Neuron (in vitro differentiated cells): ENCODE data around the gene HEY2.

Source experiments
- H2AFZ ChIP-seq: one replicate; pipeline ENCODE4 v1.6.1; 2013; ENCODE audit warnings: low read depth, mild to moderate bottlenecking, inconsistent platforms, low read length, moderate library complexity
- H3K27me3 ChIP-seq: one replicate; pipeline ENCODE4 v1.6.1; 2013; ENCODE audit warnings: low read length; ENCODE audit not compliant: insufficient read depth
- H3K36me3 ChIP-seq: one replicate; pipeline ENCODE4 v1.6.1; 2013; ENCODE audit warnings: low read length; ENCODE audit not compliant: insufficient read depth
- H3K4me1 ChIP-seq: one replicate; pipeline ENCODE4 v1.6.1; 2013; ENCODE audit warnings: low read length; ENCODE audit not compliant: insufficient read depth
- H3K4me3 ChIP-seq: 2 replicates; pipeline ENCODE4 v1.5.1; 2013; ENCODE audit warnings: mild to moderate bottlenecking, low read length, moderate library complexity
- H3K9me3 ChIP-seq: one replicate; pipeline ENCODE4 v1.6.1; 2013; ENCODE audit warnings: low read length

Gene HEY2

DNA sequence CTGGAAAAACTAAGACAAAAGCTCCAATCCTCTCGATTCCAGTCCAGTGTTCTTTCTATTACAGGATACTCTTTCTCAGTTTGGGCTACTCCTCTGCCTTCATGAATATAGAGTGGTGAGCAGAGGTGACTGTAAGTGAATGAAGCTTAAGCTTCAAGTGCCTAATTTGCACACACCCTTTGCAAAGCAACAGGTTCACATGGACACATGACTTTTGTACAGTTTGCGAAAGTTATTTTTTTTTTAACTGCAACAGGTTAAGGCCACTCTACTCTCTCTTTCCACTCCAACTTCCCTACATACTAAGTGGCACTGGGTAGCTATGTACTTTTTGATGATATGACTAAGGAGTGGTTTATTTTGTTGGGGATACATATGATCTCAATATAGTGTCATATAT lies 19.4 kb upstream of the HEY2 start:
- peaks cover 27% of the 10 kb centered on the region for H3K27me3 ChIP-seq
- H3K4me3 ChIP-seq = no peak overlapping the region

DNA sequence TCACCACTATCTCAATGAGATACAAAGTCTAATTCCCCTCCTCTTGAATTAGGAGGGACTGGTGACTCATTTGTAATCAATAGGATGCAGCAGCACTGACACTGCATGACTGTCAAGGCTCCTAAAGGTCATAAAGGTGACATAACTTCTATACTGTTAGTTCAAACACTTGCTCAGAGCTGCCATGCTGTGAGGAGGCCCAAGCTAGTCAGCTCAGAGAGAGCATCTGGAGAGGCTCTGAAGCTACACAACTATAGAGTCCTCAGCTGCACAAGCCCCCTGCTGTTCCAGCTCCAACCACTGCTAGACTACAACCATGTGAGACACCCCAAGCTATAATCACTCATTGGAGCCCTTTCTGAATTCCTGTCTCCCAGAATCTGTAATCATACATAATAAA lies 17.0 kb upstream of the HEY2 start:
- no peak overlapping the region for H3K4me3 ChIP-seq
- peaks cover 32% of the 10 kb centered on the region for H3K27me3 ChIP-seq
- no peaks in the 10 kb centered on the region for H3K4me1 ChIP-seq
- no peaks in the 10 kb centered on the region for H3K36me3 ChIP-seq
- no peaks in the 10 kb centered on the region for H3K9me3 ChIP-seq
- H2AFZ ChIP-seq = no peak overlapping the region

More for the DNA sequence above, 19.4 kb upstream of the HEY2 start:
- no peaks in the 10 kb centered on the region for H3K9me3 ChIP-seq
- H3K4me1 ChIP-seq = no peaks in the 10 kb centered on the region
- no peak overlapping the region for H2AFZ ChIP-seq
- no peaks in the 10 kb centered on the region for H3K36me3 ChIP-seq

DNA sequence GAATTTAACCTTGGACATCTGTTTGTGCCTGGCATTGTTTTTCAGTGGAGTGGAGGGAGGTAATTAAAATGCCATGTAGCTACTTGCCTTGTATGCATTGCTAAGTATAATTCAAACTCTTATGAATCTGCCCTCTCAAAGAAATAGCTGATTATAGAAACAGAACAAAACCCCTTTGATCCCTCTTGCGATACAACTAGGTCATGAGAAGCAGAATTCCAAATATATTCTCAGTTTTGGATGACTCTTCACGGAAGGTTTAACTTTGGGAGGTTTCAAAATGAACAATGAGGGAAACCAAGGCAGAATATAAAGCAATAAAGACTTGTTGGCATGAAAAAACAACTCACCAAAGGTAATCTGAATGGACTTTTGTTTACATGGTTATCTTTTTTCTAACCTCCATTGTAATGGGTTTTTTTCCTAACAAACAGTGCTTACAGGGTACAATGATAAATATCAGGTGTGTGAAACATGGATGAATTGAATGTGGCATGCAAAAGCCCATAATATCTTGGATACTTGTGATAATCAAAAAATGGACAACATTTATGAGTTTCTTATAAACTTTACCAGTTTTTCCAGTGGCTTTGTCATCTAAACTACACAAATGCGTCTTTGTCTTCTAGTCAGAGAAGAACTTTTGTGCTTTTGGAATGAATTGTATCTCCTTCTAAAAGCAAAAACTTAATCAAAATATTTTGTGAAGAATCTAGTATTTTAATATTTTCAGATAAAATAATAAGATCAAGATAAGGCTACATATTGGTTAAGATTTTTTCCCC lies 15.7 kb upstream of the HEY2 start:
- Histone ChIP-seq H2AFZ (no peak overlapping the region), H3K9me3 (no peaks in the 10 kb centered on the region), H3K36me3 (no peaks in the 10 kb centered on the region), H3K4me3 (no peak overlapping the region), H3K27me3 (peaks cover 20% of the 10 kb centered on the region), H3K4me1 (no peaks in the 10 kb centered on the region)

DNA sequence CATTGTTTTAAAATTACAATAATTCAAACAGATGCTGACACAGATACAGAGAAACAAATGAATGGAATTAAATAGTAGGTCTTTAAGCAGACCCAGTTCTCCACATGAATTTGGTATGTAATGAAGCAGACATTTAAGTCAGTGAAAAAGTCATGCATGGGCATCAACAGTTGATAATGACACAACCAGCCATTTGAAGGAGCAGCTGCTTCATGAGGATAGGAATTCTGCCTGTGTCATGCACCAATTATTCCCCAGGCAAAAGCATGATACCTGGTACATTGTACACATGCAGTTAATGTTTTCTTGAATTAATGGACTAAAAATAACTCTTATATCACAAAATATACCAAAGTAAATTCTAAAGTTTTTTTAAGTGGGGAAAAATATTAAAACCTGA lies 11.2 kb upstream of the HEY2 start:
- H3K4me1 ChIP-seq = no peaks in the 10 kb centered on the region
- H3K4me3 ChIP-seq = no peak overlapping the region
- H2AFZ ChIP-seq = no peak overlapping the region
- peaks cover 38% of the 10 kb centered on the region for H3K27me3 ChIP-seq
- no peaks in the 10 kb centered on the region for H3K9me3 ChIP-seq
- H3K36me3 ChIP-seq = no peaks in the 10 kb centered on the region

DNA sequence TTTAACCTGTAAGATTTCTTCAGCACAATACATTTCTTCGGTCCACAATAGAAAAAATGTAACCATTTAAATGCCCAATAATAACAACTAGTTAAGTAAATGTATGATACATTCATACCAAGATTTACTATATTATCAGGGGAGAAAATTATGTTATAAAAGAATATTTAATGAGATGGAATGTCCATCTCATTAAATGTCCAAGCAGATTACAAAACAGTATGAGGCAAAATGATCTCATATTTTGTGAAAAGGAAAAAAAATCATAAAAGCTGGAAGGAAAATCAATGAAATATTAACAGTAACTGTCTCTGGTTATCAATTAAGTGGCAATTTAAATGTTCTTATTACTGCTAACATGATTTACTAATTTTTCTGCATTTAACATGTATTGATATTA lies 10.1 kb upstream of the HEY2 start:
- H3K36me3 ChIP-seq = no peaks in the 10 kb centered on the region
- no peaks in the 10 kb centered on the region for H3K4me1 ChIP-seq
- no peak overlapping the region for H3K4me3 ChIP-seq
- peaks cover 31% of the 10 kb centered on the region for H3K27me3 ChIP-seq
- H2AFZ ChIP-seq = no peak overlapping the region
- no peaks in the 10 kb centered on the region for H3K9me3 ChIP-seq

DNA sequence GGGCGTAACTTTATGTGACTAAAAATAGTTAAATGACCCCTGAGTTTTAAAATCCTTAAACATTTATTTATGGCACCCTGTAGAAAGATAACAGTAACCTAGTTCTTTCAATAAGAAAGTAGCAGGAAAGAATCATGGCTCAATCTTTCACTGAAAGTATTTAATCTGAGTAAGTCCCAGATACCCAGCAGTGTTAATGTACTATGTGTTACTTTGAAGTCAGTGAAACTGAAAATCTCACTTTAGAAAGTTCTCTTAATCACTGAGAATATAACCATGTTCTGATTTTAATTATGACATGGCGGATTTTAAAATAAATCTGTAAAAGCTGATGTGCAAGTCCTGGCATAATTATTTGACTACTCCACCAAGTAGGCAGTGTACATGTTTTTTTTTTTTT lies 8.1 kb upstream of the HEY2 start:
- Histone ChIP-seq H3K9me3 (no peaks in the 10 kb centered on the region), H3K36me3 (no peaks in the 10 kb centered on the region), H3K4me3 (no peak overlapping the region), H3K27me3 (peaks cover 36% of the 10 kb centered on the region), H3K4me1 (no peaks in the 10 kb centered on the region), H2AFZ (no peak overlapping the region)

DNA sequence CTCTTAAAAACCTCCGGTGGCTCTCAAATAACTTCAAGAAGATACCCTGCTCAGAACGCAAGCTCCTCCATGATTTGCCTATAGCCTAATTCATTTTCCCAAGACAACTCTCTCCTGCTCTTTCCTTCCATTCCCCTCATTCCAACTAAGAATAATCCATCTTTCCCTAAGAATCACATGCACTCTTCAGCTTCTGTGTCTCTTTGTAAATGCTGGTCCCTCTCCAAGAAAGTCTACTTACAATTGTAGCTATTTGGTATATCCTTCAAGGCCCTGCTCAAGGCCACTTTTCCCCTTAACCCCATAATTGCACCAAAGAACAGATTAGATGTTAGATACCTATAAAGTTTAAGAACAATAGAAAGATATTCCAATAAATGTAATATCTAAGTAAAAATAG lies 7.4 kb upstream of the HEY2 start:
- Histone ChIP-seq H3K27me3 (peaks cover 43% of the 10 kb centered on the region), H3K4me1 (peaks cover 4% of the 10 kb centered on the region), H3K36me3 (no peaks in the 10 kb centered on the region), H3K9me3 (no peaks in the 10 kb centered on the region), H3K4me3 (no peak overlapping the region), H2AFZ (no peak overlapping the region)

DNA sequence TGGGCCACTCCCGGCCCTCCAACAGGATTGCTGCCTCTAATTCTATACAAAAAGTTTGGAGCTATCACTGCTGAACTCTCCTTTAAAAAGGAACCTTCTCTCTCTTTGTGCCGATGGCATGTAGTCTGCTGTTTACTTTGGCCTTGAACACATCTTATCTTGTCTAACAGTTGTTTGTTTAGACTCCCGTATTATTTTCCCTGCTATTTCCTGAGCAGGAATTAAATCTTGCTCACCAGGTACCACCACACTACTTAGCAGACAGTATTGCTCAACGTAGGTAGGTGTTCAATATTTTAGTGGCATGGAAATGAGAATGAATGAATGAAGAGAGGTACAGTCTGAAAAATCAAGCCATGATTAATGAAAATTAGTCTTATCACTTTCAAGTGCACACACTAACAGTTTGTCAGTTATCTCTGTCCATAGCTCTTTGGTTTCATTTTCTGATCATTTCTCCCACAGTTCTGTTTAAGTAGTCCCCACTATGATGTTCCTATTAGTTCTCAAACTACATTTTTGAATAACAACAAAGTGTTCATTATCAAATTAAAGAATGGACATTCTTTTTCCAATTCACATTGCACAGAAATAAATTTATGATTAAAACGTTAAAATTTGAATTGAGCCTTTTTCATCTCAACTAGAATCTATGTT lies 6.8 kb upstream of the HEY2 start:
- Histone ChIP-seq H3K4me1 (peaks cover 7% of the 10 kb centered on the region), H3K9me3 (no peaks in the 10 kb centered on the region), H2AFZ (no peak overlapping the region), H3K27me3 (peaks cover 49% of the 10 kb centered on the region), H3K4me3 (no peak overlapping the region), H3K36me3 (no peaks in the 10 kb centered on the region)

DNA sequence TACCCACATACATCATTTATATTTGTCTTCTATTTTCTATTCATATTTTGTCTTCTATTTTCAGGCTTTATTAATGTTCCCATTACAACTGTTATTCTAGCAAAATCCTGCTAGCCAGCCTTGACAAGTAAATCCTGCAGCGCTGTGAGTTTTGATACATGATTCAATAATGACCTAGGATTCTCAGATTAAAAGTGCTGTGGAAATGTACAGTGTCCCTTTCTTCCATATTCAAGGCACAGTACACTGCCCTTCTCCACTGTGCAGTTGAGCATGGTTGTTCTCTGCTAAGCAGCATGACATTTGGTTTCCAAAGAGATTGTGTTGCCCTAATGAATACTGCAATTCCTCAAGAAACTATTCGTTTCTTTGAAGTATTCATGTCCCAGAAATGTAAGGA lies 5.8 kb upstream of the HEY2 start:
- H3K27me3 ChIP-seq = peaks cover 59% of the 10 kb centered on the region
- no peak overlapping the region for H2AFZ ChIP-seq
- no peaks in the 10 kb centered on the region for H3K36me3 ChIP-seq
- H3K4me3 ChIP-seq = no peak overlapping the region
- H3K4me1 ChIP-seq = peaks cover 13% of the 10 kb centered on the region
- H3K9me3 ChIP-seq = no peaks in the 10 kb centered on the region

DNA sequence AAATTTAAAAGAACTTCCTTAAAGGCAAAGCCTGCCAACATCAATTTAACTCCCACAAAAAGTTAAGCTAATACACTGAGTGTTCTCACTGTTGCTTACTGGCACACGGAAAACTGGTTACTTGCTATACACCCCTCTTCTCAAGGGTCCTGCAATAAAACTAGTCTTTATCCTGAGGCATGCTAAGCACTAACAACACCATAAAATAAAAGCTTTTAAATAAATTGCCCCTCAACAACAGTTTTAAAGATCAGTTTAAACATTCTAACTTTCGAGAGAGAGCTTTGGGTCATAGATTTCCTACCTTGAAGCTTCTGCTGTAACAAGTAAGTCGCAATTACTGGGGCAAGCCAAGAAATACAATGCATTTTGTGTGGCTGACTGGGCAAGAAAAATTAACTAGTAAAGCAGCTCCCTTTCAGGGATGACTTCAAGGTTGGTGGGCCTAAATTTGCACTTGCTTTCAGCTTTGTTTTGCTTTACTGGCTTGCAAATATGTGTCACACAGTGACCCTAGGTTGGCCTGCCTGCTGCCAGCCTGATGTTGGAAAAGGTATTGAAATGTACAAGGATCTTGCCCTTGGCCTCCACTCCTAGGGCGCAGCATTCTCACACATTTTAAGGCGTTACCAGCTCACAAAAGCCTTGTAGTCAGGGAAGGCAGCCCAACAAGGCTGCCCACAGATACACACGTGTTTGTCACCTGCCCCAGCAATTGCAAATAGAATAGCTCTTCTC lies 4.0 kb upstream of the HEY2 start:
- Histone ChIP-seq H3K4me3 (no peak overlapping the region), H3K4me1 (peaks cover 21% of the 10 kb centered on the region), H3K9me3 (no peaks in the 10 kb centered on the region), H2AFZ (no peak overlapping the region), H3K27me3 (peaks cover 68% of the 10 kb centered on the region), H3K36me3 (no peaks in the 10 kb centered on the region)

DNA sequence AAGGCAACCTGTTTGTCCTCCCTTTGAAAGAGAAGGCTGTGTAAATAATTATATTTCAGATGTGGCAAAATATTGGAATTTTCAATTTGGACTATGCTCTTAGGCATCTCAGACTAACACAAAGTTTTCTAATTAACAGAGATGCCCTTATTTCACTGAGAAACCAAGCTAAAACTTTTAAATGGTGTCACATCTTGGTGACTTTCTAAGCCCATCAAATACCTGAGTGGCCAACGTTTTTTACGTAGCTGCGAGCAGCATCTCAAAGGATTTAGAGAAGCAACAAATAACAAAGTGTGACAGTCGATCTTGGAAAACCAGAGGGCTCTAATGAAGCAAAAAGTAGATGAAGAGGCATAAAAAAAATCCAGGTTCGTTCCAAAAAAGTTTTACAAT lies 3.4 kb upstream of the HEY2 start:
- Histone ChIP-seq H3K4me1 (peaks cover 24% of the 10 kb centered on the region), H3K36me3 (no peaks in the 10 kb centered on the region), H3K9me3 (no peaks in the 10 kb centered on the region), H3K27me3 (peaks cover 70% of the 10 kb centered on the region), H2AFZ (no peak overlapping the region), H3K4me3 (no peak overlapping the region)

DNA sequence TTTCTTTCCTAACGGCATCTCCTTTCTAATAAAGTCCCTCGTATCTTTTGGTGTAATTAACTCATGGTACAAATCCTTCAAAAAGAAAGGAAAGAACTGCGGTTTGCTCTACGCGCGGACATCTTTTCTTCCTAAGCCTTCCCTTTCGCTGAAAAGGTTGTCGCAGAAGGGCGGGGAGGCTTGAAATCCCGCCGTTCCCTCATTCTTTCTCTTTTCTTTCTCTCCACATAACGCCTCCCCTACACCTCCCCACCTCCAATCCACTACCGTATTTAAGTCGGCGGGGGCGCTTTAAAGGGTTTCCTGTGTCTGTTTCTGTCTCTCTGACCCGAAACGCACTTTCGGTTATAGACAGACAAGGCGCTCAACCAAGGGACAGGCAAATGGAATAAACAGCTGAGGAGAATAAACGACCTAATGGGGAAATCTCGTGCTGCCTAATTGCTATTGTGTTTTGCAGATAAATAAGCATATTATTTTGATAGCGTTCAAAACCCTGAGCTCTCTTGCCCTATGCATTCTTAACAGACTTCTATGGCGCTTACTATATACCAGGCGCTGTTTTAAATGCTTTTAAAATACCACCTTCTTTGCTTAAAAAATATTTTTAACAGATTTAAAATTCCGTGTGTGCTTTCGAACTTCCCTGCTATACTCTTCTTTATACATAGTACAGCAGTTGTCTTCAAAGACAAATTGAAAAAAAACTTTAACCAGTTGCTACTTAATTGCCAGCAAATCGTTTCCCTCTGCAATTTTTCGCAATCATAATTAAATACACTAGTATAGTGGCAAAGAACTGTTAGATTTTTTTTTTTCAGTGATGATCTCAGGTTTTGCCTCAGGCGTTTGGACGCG lies 2.5 kb upstream of the HEY2 start:
- H3K4me1 ChIP-seq = peaks cover 24% of the 10 kb centered on the region
- H3K4me3 ChIP-seq = peak overlapping the region; percentile 23
- H3K27me3 ChIP-seq = peaks cover 71% of the 10 kb centered on the region
- no peaks in the 10 kb centered on the region for H3K36me3 ChIP-seq
- H2AFZ ChIP-seq = peak overlapping the region; percentile 46
- H3K9me3 ChIP-seq = no peaks in the 10 kb centered on the region
